ENCODE results near the gene KIFC3. TPM values are rescaled to one million over a fixed set of nuclear protein-coding genes. Genes with fewer than 3 reads are reported as not detected.

The KIFC3 gene
- total and polyA plus RNA-seq, 2 of the 13 experiments (the other 11 are each of a cell fraction or from before 2014, with no cell fraction given): 42.1 to 45.3 TPM

DNA sequence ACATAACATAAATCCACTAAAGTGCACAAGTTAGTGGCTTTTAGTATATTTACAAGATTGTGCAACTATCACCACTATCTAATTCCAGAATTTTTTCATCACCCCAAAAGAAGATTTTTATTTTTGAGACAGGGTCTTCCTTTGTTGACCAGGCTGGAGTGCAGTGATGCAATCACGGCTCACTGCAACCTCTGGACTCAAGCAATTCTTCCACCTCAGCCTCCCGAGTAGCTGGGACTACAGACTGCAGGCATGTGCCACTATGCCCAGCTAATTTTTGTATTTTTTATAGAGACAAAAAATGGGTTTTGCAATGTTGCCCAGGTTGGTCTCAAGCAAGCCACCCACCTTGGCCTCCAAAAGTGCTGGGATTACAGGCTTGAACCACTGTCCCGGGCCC is 92.6 kb downstream of the KIFC3 start (continued):
- TF ChIP-seq, protein P1, sequence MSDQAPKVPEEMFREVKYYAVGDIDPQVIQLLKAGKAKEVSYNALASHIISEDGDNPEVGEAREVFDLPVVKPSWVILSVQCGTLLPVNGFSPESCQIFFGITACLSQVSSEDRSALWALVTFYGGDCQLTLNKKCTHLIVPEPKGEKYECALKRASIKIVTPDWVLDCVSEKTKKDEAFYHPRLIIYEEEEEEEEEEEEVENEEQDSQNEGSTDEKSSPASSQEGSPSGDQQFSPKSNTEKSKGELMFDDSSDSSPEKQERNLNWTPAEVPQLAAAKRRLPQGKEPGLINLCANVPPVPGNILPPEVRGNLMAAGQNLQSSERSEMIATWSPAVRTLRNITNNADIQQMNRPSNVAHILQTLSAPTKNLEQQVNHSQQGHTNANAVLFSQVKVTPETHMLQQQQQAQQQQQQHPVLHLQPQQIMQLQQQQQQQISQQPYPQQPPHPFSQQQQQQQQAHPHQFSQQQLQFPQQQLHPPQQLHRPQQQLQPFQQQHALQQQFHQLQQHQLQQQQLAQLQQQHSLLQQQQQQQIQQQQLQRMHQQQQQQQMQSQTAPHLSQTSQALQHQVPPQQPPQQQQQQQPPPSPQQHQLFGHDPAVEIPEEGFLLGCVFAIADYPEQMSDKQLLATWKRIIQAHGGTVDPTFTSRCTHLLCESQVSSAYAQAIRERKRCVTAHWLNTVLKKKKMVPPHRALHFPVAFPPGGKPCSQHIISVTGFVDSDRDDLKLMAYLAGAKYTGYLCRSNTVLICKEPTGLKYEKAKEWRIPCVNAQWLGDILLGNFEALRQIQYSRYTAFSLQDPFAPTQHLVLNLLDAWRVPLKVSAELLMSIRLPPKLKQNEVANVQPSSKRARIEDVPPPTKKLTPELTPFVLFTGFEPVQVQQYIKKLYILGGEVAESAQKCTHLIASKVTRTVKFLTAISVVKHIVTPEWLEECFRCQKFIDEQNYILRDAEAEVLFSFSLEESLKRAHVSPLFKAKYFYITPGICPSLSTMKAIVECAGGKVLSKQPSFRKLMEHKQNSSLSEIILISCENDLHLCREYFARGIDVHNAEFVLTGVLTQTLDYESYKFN (CRISPR knock-in tag; conservative IDR thresholded peaks at IDR 0.05): peak; percentile 81
- TF ChIP-seq, protein P2, sequence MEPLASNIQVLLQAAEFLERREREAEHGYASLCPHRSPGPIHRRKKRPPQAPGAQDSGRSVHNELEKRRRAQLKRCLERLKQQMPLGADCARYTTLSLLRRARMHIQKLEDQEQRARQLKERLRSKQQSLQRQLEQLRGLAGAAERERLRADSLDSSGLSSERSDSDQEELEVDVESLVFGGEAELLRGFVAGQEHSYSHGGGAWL (CRISPR knock-in tag; IDR thresholded peaks at IDR 0.05): no peak
- TF ChIP-seq, protein P3, sequence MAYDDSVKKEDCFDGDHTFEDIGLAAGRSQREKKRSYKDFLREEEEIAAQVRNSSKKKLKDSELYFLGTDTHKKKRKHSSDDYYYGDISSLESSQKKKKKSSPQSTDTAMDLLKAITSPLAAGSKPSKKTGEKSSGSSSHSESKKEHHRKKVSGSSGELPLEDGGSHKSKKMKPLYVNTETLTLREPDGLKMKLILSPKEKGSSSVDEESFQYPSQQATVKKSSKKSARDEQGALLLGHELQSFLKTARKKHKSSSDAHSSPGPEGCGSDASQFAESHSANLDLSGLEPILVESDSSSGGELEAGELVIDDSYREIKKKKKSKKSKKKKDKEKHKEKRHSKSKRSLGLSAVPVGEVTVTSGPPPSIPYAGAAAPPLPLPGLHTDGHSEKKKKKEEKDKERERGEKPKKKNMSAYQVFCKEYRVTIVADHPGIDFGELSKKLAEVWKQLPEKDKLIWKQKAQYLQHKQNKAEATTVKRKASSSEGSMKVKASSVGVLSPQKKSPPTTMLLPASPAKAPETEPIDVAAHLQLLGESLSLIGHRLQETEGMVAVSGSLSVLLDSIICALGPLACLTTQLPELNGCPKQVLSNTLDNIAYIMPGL (CRISPR knock-in tag; IDR thresholded peaks at IDR 0.05; ENCODE audit: borderline replicate concordance in 1 of 2, low read depth in 1 of 2): 0 out of 4 replicates have a peak, but pooled peaks of 1 of the 2 experiments have one; percentile 20
- TF ChIP-seq KLF16 (CRISPR knock-in tag; IDR thresholded peaks at IDR 0.05): peak in 1 of 2 experiments; percentile 49; a peak in 1 of 4 replicates
- no peak for TF ChIP-seq ZNF660 (CRISPR knock-in tag; IDR thresholded peaks at IDR 0.05; ENCODE audit: borderline replicate concordance, low read depth)
- TF ChIP-seq FOXK1 (CRISPR knock-in tag; IDR thresholded peaks at IDR 0.05; ENCODE audit: borderline replicate concordance, low read depth): peak; percentile 49; the same call in 1 of the 2 replicates
- 0 out of 2 replicates have a peak, but pooled peaks have one; percentile 18 for TF ChIP-seq NR2F6 (IDR thresholded peaks at IDR 0.05)
- TF ChIP-seq NR2F6 (CRISPR knock-in tag; IDR thresholded peaks at IDR 0.05): peak; percentile 26; the same call in 1 of the 2 replicates
- no peak for TF ChIP-seq ZNF83 (CRISPR knock-in tag; IDR thresholded peaks at IDR 0.05; ENCODE audit: borderline replicate concordance)
- peak; percentile 50; the same call in 1 of the 2 replicates for TF ChIP-seq PITX1 (CRISPR knock-in tag; IDR thresholded peaks at IDR 0.05)
- TF ChIP-seq ZNF235 (CRISPR knock-in tag; IDR thresholded peaks at IDR 0.05; ENCODE audit: borderline replicate concordance): no peak
- TF ChIP-seq JDP2 (CRISPR knock-in tag; IDR thresholded peaks at IDR 0.05; ENCODE audit: borderline replicate concordance): no peak
- TF ChIP-seq ZNF644 (CRISPR knock-in tag; IDR thresholded peaks at IDR 0.05; ENCODE audit: low read depth): peak; percentile 78
- TF ChIP-seq TOPORS (CRISPR knock-in tag; IDR thresholded peaks at IDR 0.05): no peak
- peak; percentile 99 for TF ChIP-seq CEBPG (CRISPR knock-in tag; IDR thresholded peaks at IDR 0.05)
- TF ChIP-seq NONO (IDR thresholded peaks at IDR 0.05): no peak
- 0 out of 2 replicates have a peak, but pooled peaks have one; percentile 25 for TF ChIP-seq NONO (CRISPR knock-in tag; conservative IDR thresholded peaks at IDR 0.05)
- TF ChIP-seq, protein P4, sequence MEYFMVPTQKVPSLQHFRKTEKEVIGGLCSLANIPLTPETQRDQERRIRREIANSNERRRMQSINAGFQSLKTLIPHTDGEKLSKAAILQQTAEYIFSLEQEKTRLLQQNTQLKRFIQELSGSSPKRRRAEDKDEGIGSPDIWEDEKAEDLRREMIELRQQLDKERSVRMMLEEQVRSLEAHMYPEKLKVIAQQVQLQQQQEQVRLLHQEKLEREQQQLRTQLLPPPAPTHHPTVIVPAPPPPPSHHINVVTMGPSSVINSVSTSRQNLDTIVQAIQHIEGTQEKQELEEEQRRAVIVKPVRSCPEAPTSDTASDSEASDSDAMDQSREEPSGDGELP (IDR thresholded peaks at IDR 0.05; ENCODE audit: borderline replicate concordance, low read depth): no peak
- TF ChIP-seq NCOR1 (IDR thresholded peaks at IDR 0.05; ENCODE audit: borderline replicate concordance, low read length): 0 out of 2 replicates have a peak, but pooled peaks have one; percentile 46
- peak; percentile 86; the same call in 1 of the 2 replicates for TF ChIP-seq SMAD3 (CRISPR knock-in tag; IDR thresholded peaks at IDR 0.05)
- TF ChIP-seq, protein P5, sequence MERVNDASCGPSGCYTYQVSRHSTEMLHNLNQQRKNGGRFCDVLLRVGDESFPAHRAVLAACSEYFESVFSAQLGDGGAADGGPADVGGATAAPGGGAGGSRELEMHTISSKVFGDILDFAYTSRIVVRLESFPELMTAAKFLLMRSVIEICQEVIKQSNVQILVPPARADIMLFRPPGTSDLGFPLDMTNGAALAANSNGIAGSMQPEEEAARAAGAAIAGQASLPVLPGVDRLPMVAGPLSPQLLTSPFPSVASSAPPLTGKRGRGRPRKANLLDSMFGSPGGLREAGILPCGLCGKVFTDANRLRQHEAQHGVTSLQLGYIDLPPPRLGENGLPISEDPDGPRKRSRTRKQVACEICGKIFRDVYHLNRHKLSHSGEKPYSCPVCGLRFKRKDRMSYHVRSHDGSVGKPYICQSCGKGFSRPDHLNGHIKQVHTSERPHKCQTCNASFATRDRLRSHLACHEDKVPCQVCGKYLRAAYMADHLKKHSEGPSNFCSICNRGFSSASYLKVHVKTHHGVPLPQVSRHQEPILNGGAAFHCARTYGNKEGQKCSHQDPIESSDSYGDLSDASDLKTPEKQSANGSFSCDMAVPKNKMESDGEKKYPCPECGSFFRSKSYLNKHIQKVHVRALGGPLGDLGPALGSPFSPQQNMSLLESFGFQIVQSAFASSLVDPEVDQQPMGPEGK (CRISPR knock-in tag; IDR thresholded peaks at IDR 0.05): 0 out of 2 replicates have a peak, but pooled peaks have one; percentile 22
- 0 out of 2 replicates have a peak, but pooled peaks have one; percentile 37 for TF ChIP-seq ZSCAN29 (CRISPR knock-in tag; conservative IDR thresholded peaks at IDR 0.05)
- TF ChIP-seq XRCC5 (optimal IDR thresholded peaks at IDR 0.05; ENCODE audit: low read length): peak; percentile 61

Measured in HepG2 (cell line).